CD4-positive, alpha-beta memory T cell (primary cell): ENCODE results near the gene TTLL11. TPM values are rescaled to one million over a fixed set of nuclear protein-coding genes. Genes with fewer than 3 reads are reported as not detected.

Experiments
- CTCF ChIA-PET: fragments of 350-600 bp; sonication (Branson Sonifier 250); formaldehyde crosslinking; loops from one replicate; lab custom pipeline; 2021; ENCODE audit warnings: inconsistent platforms; ENCODE audit not compliant: partially characterized antibody; lab: Charles Lee
- POLR2A ChIA-PET: fragments of 350-600 bp; sonication (Branson Sonifier 250); formaldehyde crosslinking; loops from one replicate; lab custom pipeline; 2021; ENCODE audit not compliant: partially characterized antibody; lab: Charles Lee
- DNase-seq, 5 donors: peaks; one replicate each; pipeline versions ENCODE4 v3.0.0 to v3.0.0-alpha.2; 2020 to 2022; ENCODE audit warnings: mixed read lengths in 1 of 5
- H3K27ac ChIP-seq: one replicate; pipeline ENCODE4 v1.7.0; 2013; ENCODE audit warnings: low read depth, low read length
- H3K27me3 ChIP-seq: 2 replicates; pipeline ENCODE4 v1.7.0; 2013; ENCODE audit warnings: mild to moderate bottlenecking, low read length, moderate library complexity; ENCODE audit not compliant: insufficient read depth
- H3K36me3 ChIP-seq: 2 replicates; pipeline ENCODE4 v1.7.0; 2013; ENCODE audit warnings: mild to moderate bottlenecking, low read length, moderate library complexity; ENCODE audit not compliant: insufficient read depth
- H3K4me1 ChIP-seq: 2 replicates; pipeline ENCODE4 v1.7.0; 2013; ENCODE audit warnings: mild to moderate bottlenecking, low read length, moderate library complexity; ENCODE audit not compliant: insufficient read depth
- H3K4me3 ChIP-seq, 2 donors: one replicate each; pipeline ENCODE4 v1.7.0; 2013; ENCODE audit warnings: low read length in 2 of 2, mild to moderate bottlenecking in 1 of 2
- H3K9me3 ChIP-seq, 2 donors: one replicate each; pipeline ENCODE4 v1.7.0; 2013; ENCODE audit warnings: low read length in 2 of 2, control low read depth in 1 of 2; ENCODE audit not compliant: control insufficient read depth in 1 of 2
- H3K27ac Mint-ChIP-seq, 7 donors: one replicate each; pipeline ENCODE4 v1.8.0; 2020 to 2021; ENCODE audit warnings: mixed read lengths in 7 of 7, mild to moderate bottlenecking in 6 of 7, inconsistent platforms in 3 of 7, moderate library complexity in 3 of 7
- H3K27me3 Mint-ChIP-seq, 2 donors: one replicate each; pipeline ENCODE4 v1.8.0; 2020 to 2021; ENCODE audit warnings: mixed read lengths in 2 of 2
- H3K36me3 Mint-ChIP-seq, 2 donors: one replicate each; pipeline ENCODE4 v1.8.0; 2020 to 2021; ENCODE audit warnings: mixed read lengths in 2 of 2, inconsistent platforms in 1 of 2, mild to moderate bottlenecking in 1 of 2
- H3K4me1 Mint-ChIP-seq, 4 donors: one replicate each; pipeline ENCODE4 v1.8.0; 2020 to 2021; ENCODE audit warnings: mixed read lengths in 4 of 4, mild to moderate bottlenecking in 1 of 4
- H3K4me3 Mint-ChIP-seq, 8 donors: one replicate each; pipeline ENCODE4 v1.8.0; 2020 to 2021; ENCODE audit warnings: mixed read lengths in 8 of 8, mild to moderate bottlenecking in 7 of 8, moderate library complexity in 6 of 8, inconsistent platforms in 3 of 8
- H3K9me3 Mint-ChIP-seq, 8 donors: one replicate each; pipeline ENCODE4 v1.8.0; 2020 to 2021; ENCODE audit warnings: mixed read lengths in 8 of 8, mild to moderate bottlenecking in 5 of 8, inconsistent platforms in 3 of 8, moderate library complexity in 1 of 8
- intact Hi-C: fragments of 100-400 bp; cut with micrococcal nuclease; formaldehyde crosslinking; loops from one replicate; pipeline ENCODE4 v1.15.1; 2023
- polyA plus RNA-seq, 2 donors: library from polyadenylated mRNA; unstranded; fragments of 300-500 nt; fragmentation: Illumina TruSeq; gene quantifications; one replicate each; pipeline ENCODE4 v1.2.3, GENCODE V29; 2021
- total RNA-seq, 2 experiments: library from RNA; stranded (reverse); gene quantifications; one replicate each; pipeline ENCODE4 v1.2.3, GENCODE V29; 2021

Gene TTLL11
- total and polyA plus RNA-seq, 4 experiments from 2014 or later: 2.7 to 7.8 (median 3.1) TPM

DNA sequence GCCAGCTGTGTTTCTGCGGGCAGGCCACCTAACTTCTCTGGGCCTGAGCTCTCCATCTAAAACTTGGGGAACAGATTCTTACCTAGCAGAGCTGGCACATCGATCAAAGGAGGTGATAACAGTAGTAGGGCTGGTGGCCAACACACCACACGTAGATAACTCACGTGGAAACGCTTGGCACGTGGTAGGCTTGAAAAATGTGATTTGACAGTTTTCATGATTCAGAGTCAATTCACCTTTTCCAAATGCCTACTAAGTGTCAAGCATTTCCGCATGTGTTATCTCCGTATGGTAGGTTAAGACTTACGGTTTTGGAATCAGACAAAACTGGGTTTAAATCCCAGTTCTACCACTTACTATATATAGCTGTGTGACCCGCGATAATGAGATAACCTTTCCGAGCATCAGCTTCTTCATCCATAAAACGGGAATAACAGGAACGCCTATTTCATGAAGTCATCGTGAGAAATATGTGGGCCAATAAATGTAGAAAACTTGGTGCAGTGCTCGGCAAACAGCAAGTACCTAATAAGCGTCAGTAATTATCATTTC is 41.0 kb upstream of the TTLL11 start:
- Histone ChIP-seq H3K9me3 (no peaks in the 10 kb centered on the region), H3K27ac (no peak overlapping the region), H3K27me3 (no peaks in the 10 kb centered on the region), H3K36me3 (no peaks in the 10 kb centered on the region), H3K4me3 (no peak overlapping the region), H3K4me1 (no peaks in the 10 kb centered on the region)
- ChIA-PET CTCF (interaction anchor here (2.1 to 9.1 kb wide), 2 partner anchors 10 to 35 kb away, joined by 5 to 47 read pairs; no protein-coding TSS in a partner anchor), POLR2A (no interaction called here)
- Mint-ChIP-seq H3K9me3 (no peaks in the 10 kb centered on the region), H3K4me3 (no peak overlapping the region), H3K27me3 (peaks cover 0 to 4% of the 10 kb centered on the region in 2 donors), H3K36me3 (no peaks in the 10 kb centered on the region), H3K27ac (no peak overlapping the region), H3K4me1 (peaks cover 0 to 5% (median 0%) of the 10 kb centered on the region in 4 donors)
- no peak for DNase-seq
- intact Hi-C loops: no loop called here

DNA sequence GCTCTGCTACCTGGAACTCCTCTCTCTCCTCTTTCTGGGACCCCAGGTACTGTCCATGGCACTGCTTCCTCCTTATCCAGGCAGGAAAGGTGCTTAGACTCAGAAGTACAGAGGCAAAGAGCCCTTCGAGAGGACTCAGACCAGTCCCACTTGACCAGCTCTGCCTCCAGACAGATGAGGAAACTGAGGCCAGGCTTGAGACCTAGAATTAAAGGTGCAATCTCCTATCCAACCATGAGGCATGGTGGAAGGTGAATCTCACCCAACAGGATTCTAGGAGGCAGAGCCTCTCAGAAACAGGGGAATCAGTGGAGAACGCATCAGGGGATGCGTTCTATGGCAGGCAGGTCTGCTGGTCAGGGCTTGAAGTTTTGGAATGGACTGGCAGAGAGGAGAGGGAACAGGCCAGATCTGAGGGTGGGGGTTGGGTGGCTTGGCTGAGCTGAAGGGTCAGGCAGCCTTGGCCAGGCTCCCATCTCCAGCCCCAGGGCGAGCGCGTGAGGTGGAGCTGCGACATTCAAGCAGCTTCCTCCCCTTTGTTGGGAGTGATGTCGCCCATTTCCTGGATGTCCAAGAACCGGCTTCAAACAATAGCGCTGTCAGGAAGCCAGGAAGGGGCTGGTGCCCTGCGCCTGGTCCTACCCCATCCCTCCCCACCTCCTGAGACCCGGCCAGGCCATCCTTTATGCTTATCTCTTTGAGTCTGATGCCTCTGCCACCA is 40.3 kb upstream of the TTLL11 start:
- Histone ChIP-seq H3K27me3 (no peaks in the 10 kb centered on the region), H3K9me3 (no peaks in the 10 kb centered on the region), H3K4me1 (no peaks in the 10 kb centered on the region), H3K36me3 (no peaks in the 10 kb centered on the region), H3K4me3 (no peak overlapping the region), H3K27ac (no peak overlapping the region)
- peaks cover 0 to 5% (median 0%) of the 10 kb centered on the region in 4 donors for H3K4me1 Mint-ChIP-seq
- H3K27me3 Mint-ChIP-seq: peaks cover 0 to 4% of the 10 kb centered on the region in 2 donors
- H3K9me3 Mint-ChIP-seq: no peaks in the 10 kb centered on the region
- intact Hi-C loops: no loop called here
- H3K4me3 Mint-ChIP-seq: no peak overlapping the region
- H3K36me3 Mint-ChIP-seq: no peaks in the 10 kb centered on the region
- CTCF ChIA-PET: interaction anchor here (1.2 to 9.1 kb wide), 3 partner anchors 10 to 35 kb away, joined by 3 to 47 read pairs (median 5); no protein-coding TSS in a partner anchor
- no peak overlapping the region for H3K27ac Mint-ChIP-seq
- POLR2A ChIA-PET: no interaction called here
- DNase-seq: no peak

DNA sequence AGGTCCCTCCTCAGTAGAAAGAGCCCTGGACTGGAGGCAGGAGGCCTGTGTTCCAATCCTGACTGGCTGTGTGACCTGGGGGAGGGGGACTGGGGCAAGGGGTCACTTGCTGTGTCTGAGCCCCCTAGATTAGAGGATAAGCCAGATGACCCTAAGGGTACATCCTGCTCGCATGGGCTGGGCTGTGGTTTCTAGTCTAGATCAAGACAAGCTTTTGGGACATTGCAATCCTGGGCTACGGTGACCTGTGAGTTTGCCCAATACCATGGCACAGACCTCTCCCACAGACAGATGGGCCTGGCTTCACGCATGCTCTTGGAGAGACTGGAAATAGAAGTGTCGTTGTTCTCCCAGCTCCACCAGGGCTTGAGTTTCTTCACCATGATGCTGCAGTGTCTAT is 39.4 kb upstream of the TTLL11 start:
- Mint-ChIP-seq H3K36me3 (no peaks in the 10 kb centered on the region), H3K27me3 (peaks cover 4% of the 10 kb centered on the region in 2 donors), H3K9me3 (no peaks in the 10 kb centered on the region), H3K4me1 (peaks cover 0 to 5% (median under 1%) of the 10 kb centered on the region in 4 donors), H3K27ac (no peak overlapping the region), H3K4me3 (no peak overlapping the region)
- intact Hi-C loops: no loop called here
- no peaks in the 10 kb centered on the region for H3K4me1 ChIP-seq
- CTCF ChIA-PET: interaction anchor here (0.8 to 9.1 kb wide), 4 partner anchors 9 to 218 kb away, joined by 3 to 47 read pairs (median 3); no protein-coding TSS in a partner anchor
- H3K4me3 ChIP-seq: no peak overlapping the region
- no peaks in the 10 kb centered on the region for H3K36me3 ChIP-seq
- POLR2A ChIA-PET: no interaction called here
- DNase-seq: no peak
- no peak overlapping the region for H3K27ac ChIP-seq
- H3K9me3 ChIP-seq: no peaks in the 10 kb centered on the region
- no peaks in the 10 kb centered on the region for H3K27me3 ChIP-seq

- no peak overlapping the region for H3K27ac Mint-ChIP-seq
- ChIA-PET CTCF (interaction anchor here (9.1 kb wide), 1 partner anchor 8 kb away, joined by 47 read pairs; no protein-coding TSS in a partner anchor), POLR2A (no interaction called here)
These were observed 38.4 kb upstream of the TTLL11 start for GRCh38 chr9:122131401-122132001.

DNA sequence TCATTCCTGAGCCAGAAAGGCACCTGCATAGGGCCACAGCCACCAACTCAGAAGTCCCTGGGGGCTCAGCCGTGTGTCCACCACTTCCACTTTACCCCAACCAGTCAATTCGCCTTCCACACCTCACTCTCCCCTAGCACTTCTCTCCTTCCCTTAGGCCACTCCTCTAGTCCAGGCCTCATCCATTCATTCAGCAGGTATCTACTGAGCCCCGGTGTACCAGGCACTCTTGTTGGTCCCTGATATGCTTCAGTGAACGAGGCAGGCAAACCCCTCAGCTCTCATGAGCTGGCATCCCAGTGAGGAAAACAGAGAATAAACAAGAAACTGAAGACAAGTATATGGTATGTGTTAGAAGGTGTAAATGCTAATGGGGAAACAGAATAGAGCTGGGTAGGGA is 37.7 kb upstream of the TTLL11 start:
- H3K9me3 Mint-ChIP-seq: no peaks in the 10 kb centered on the region
- no peak overlapping the region for H3K4me3 Mint-ChIP-seq
- no peak for DNase-seq
- Histone ChIP-seq H3K9me3 (no peaks in the 10 kb centered on the region), H3K27me3 (peaks cover 5% of the 10 kb centered on the region), H3K4me1 (peaks cover 7% of the 10 kb centered on the region), H3K4me3 (no peak overlapping the region), H3K36me3 (no peaks in the 10 kb centered on the region), H3K27ac (no peak overlapping the region)
- H3K36me3 Mint-ChIP-seq: no peaks in the 10 kb centered on the region
- ChIA-PET POLR2A (no interaction called here), CTCF (no interaction called here)
- peaks cover 4 to 15% (median 10%) of the 10 kb centered on the region in 4 donors for H3K4me1 Mint-ChIP-seq
- H3K27me3 Mint-ChIP-seq: peaks cover 14 to 16% of the 10 kb centered on the region in 2 donors
- intact Hi-C loops: no loop called here
- H3K27ac Mint-ChIP-seq: no peak overlapping the region

More at GRCh38 chr9:122131401-122132001, 38.4 kb upstream of the TTLL11 start:
- peaks cover 2% of the 10 kb centered on the region for H3K4me1 ChIP-seq
- no peak overlapping the region for H3K27ac ChIP-seq
- H3K9me3 Mint-ChIP-seq: no peaks in the 10 kb centered on the region
- H3K4me1 Mint-ChIP-seq: peaks cover under 1 to 8% (median 4%) of the 10 kb centered on the region in 4 donors
- no peaks in the 10 kb centered on the region for H3K27me3 ChIP-seq
- H3K9me3 ChIP-seq: no peaks in the 10 kb centered on the region
- DNase-seq: no peak
- H3K36me3 ChIP-seq: no peaks in the 10 kb centered on the region
- no peak overlapping the region for H3K4me3 Mint-ChIP-seq
- intact Hi-C loops: no loop called here
- no peaks in the 10 kb centered on the region for H3K36me3 Mint-ChIP-seq
- H3K27me3 Mint-ChIP-seq: peaks cover 9 to 10% of the 10 kb centered on the region in 2 donors
- H3K4me3 ChIP-seq: no peak overlapping the region

- Mint-ChIP-seq H3K4me3 (no peak overlapping the region), H3K27ac (no peak overlapping the region), H3K36me3 (no peaks in the 10 kb centered on the region), H3K9me3 (no peaks in the 10 kb centered on the region), H3K4me1 (peaks cover 8 to 23% (median 15%) of the 10 kb centered on the region in 4 donors), H3K27me3 (peaks cover 20 to 21% of the 10 kb centered on the region in 2 donors)
- no peak overlapping the region for H3K4me3 ChIP-seq
- H3K27me3 ChIP-seq: peaks cover 11% of the 10 kb centered on the region
- intact Hi-C loops: no loop called here
- H3K9me3 ChIP-seq: no peaks in the 10 kb centered on the region
- no peak for DNase-seq
- ChIA-PET POLR2A (no interaction called here), CTCF (interaction anchor here (1.1 to 1.8 kb wide), 4 partner anchors 17 to 706 kb away, joined by 3 to 6 read pairs (median 4); no protein-coding TSS in a partner anchor)
- H3K4me1 ChIP-seq: peaks cover 7% of the 10 kb centered on the region
- no peak overlapping the region for H3K27ac ChIP-seq
- no peaks in the 10 kb centered on the region for H3K36me3 ChIP-seq
These were observed 36.9 kb upstream of the TTLL11 start for GRCh38 chr9:122129969-122130368.

DNA sequence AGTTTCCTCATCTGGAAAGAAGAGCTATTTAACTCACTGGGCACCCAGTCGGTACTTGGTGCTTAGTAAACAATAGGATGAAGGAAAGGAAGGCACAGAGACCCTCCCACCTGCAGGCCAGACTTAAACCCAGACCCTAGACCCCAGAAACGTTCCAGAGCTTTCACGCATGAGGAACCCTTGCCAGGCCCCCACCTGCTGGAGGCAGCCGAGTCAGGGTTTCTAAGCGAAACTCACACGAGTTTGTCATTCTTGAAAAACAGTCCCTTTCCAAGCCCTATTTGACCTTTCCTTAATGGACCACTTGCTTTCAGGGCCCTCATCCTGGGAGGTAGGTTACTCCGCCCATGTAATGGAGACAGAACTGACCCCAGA is 35.8 kb upstream of the TTLL11 start:
- H3K36me3 ChIP-seq: no peaks in the 10 kb centered on the region
- DNase-seq: no peak
- peaks cover 11% of the 10 kb centered on the region for H3K27me3 ChIP-seq
- H3K4me3 ChIP-seq: no peak overlapping the region
- H3K27ac Mint-ChIP-seq: no peak overlapping the region
- peaks cover 25% of the 10 kb centered on the region in 2 donors for H3K27me3 Mint-ChIP-seq
- H3K27ac ChIP-seq: no peak overlapping the region
- peaks cover 9 to 25% (median 17%) of the 10 kb centered on the region in 4 donors for H3K4me1 Mint-ChIP-seq
- no peak overlapping the region for H3K4me3 Mint-ChIP-seq
- CTCF ChIA-PET: interaction anchor here (1.1 to 1.8 kb wide), 6 partner anchors 18 to 707 kb away, joined by 3 to 6 read pairs (median 4); no protein-coding TSS in a partner anchor
- peaks cover 7% of the 10 kb centered on the region for H3K4me1 ChIP-seq
- H3K9me3 ChIP-seq: no peaks in the 10 kb centered on the region
- intact Hi-C loops: no loop called here
- POLR2A ChIA-PET: no interaction called here
- H3K36me3 Mint-ChIP-seq: no peaks in the 10 kb centered on the region
- H3K9me3 Mint-ChIP-seq: no peaks in the 10 kb centered on the region
